Naive thymus-derived CD8-positive, alpha-beta T cell (primary cell): Measurements from ENCODE around the gene RNU2-63P. TPM values are rescaled to one million over a fixed set of nuclear protein-coding genes. Genes with fewer than 3 reads are reported as not detected.
"Not testable (repeated sequence)": the region's sequence is repeated elsewhere in the genome, so short reads cannot be mapped to it uniquely, and the experiment has no call there.

ENCODE experiments used
- ATAC-seq, 2 donors: fragments of 150-1000 bp; cut with Tn5 transposase in 1 of 2; sonication (Bioruptor Pico), chemical (Tn5 transposase) in 1 of 2; 1 replicate in 1 of 2; 2 replicates in 1 of 2; pipeline ENCODE4 v1.10.0; 2021; ENCODE audit warnings: mild to moderate bottlenecking in 2 of 2, moderate library complexity in 2 of 2
- POLR2A ChIA-PET: fragments of 350-600 bp; sonication (Branson Sonifier 250); formaldehyde crosslinking; loops from one replicate; lab custom pipeline; 2021; ENCODE audit warnings: antibody characterized with exemption; lab: Charles Lee
- DNase-seq, 10 donors: peaks; one replicate each; pipeline versions ENCODE4 v3.0.0 to v3.0.0-alpha.2; 2020 to 2022
- H3K27ac Mint-ChIP-seq, 10 donors: one replicate each; pipeline ENCODE4 v1.8.0; 2020 to 2022; ENCODE audit warnings: mild to moderate bottlenecking in 10 of 10, mixed read lengths in 10 of 10, moderate library complexity in 4 of 10, inconsistent platforms in 1 of 10
- H3K27me3 Mint-ChIP-seq, 5 donors: one replicate each; pipeline ENCODE4 v1.8.0; 2021 to 2022; ENCODE audit warnings: mixed read lengths in 5 of 5
- H3K36me3 Mint-ChIP-seq, 3 donors: one replicate each; pipeline ENCODE4 v1.8.0; 2020 to 2022; ENCODE audit warnings: mixed read lengths in 3 of 3, mild to moderate bottlenecking in 2 of 3, inconsistent platforms in 1 of 3
- H3K4me1 Mint-ChIP-seq, 4 donors: one replicate each; pipeline ENCODE4 v1.8.0; 2021 to 2022; ENCODE audit warnings: mixed read lengths in 4 of 4
- H3K4me3 Mint-ChIP-seq, 10 donors: one replicate each; pipeline ENCODE4 v1.8.0; 2020 to 2022; ENCODE audit warnings: mild to moderate bottlenecking in 10 of 10, mixed read lengths in 10 of 10, moderate library complexity in 6 of 10, inconsistent platforms in 1 of 10
- H3K9me3 Mint-ChIP-seq, 9 donors: one replicate each; pipeline ENCODE4 v1.8.0; 2020 to 2022; ENCODE audit warnings: mixed read lengths in 9 of 9, mild to moderate bottlenecking in 3 of 9, inconsistent platforms in 1 of 9, moderate library complexity in 1 of 9
- polyA plus RNA-seq, 3 donors: library from polyadenylated mRNA; unstranded; fragments of 300-500 nt; fragmentation: Illumina TruSeq; gene quantifications; one replicate each; pipeline ENCODE4 v1.2.3, GENCODE V29; 2021
- total RNA-seq, 8 experiments: library from RNA in 2 of 8; stranded (reverse) in 2 of 8; gene quantifications; one replicate each; pipeline ENCODE4 v1.2.3 and lab custom pipeline; 2021 to 2026

RNU2-63P gene
- total and polyA plus RNA-seq, 5 experiments from 2014 or later = 3.5 to 8.5 (median 3.7) TPM; not detected in 2

DNA sequence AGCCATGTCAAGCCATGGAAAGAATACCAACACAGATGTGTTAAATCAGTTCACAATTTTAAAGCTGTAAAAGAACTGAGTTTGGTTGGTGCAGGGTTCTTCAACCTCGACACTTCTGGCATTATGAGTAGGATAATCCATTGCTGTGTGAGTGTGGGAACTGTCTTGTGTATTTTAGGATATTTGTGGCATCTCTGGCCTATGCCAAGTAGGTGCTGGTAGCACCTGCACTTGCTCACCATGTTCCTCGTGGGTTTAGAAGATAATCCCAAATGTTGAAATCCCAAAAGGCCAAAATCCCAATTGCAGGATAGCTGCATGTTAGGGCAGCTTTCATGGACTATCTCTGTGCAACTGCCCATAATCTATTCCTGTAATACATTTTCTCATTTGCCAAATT is 35.4 kb upstream of the RNU2-63P start:
- H3K27me3 Mint-ChIP-seq = no peaks in the 10 kb centered on the region
- H3K4me1 Mint-ChIP-seq = peaks cover 28 to 62% (median 47%) of the 10 kb centered on the region in 4 donors
- POLR2A ChIA-PET = no interaction called here
- no peaks in the 10 kb centered on the region for H3K9me3 Mint-ChIP-seq
- ATAC-seq (no peak), DNase-seq (no peak)
- H3K27ac Mint-ChIP-seq = peak overlapping the region in 6 of 10 donors; percentile 24 to 100 (median 32)
- H3K36me3 Mint-ChIP-seq = peaks cover 0 to 13% (median 5%) of the 10 kb centered on the region in 3 donors
- H3K4me3 Mint-ChIP-seq = no peak overlapping the region

DNA sequence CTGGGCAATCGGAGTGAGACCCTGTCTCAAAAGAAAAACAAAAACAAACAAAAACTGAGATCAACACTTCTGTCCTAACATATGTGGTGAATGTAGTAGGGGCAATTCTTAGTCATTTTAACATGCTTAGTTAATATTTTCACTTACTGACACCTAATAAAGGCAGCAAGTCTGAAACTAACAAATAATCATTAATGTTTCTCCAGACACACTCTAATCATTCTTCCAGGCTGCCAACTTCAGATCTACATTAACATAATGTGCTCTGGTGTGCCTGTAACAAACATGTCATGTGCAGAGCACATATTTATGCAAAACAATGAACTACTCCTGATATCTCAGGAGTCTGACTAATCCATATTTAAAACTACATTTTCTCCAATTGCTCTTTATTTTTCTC is 33.3 kb upstream of the RNU2-63P start:
- no peaks in the 10 kb centered on the region for H3K9me3 Mint-ChIP-seq
- no peaks in the 10 kb centered on the region for H3K27me3 Mint-ChIP-seq
- POLR2A ChIA-PET = no interaction called here
- no peak for ATAC-seq
- H3K36me3 Mint-ChIP-seq = peaks cover 0 to 13% (median 5%) of the 10 kb centered on the region in 3 donors
- H3K4me3 Mint-ChIP-seq = no peak overlapping the region
- no peak for DNase-seq
- H3K4me1 Mint-ChIP-seq = peaks cover 19 to 60% (median 39%) of the 10 kb centered on the region in 4 donors
- peak overlapping the region in 3 of 10 donors; percentile 16 to 61 (median 33) for H3K27ac Mint-ChIP-seq

DNA sequence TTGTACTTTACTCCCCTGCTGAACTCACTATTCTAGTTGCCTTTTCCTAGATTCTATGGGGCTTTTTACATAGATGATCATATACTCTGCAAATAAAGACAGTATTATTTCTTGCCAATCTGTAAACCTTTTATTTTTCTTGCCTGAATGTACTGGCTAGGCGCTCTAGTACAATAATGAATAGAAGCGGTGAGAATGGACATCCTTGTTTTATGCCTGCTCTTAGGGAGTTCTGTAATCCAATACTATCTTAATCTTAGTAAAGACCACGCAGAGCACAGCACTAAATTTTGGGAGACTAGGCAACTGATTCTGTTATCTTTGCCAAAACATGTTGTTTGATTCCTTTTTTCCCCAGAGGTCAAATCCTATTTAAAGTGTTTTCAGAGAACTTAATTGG is 32.2 kb upstream of the RNU2-63P start:
- H3K4me3 Mint-ChIP-seq = no peak overlapping the region
- peak overlapping the region in 2 of 10 donors; percentile 22 to 33 for H3K27ac Mint-ChIP-seq
- no peak for DNase-seq
- no peaks in the 10 kb centered on the region for H3K27me3 Mint-ChIP-seq
- H3K36me3 Mint-ChIP-seq = peaks cover 0 to 16% (median 5%) of the 10 kb centered on the region in 3 donors
- ATAC-seq = no peak
- no peaks in the 10 kb centered on the region for H3K9me3 Mint-ChIP-seq
- peaks cover 13 to 54% (median 32%) of the 10 kb centered on the region in 4 donors for H3K4me1 Mint-ChIP-seq
- POLR2A ChIA-PET = no interaction called here

DNA sequence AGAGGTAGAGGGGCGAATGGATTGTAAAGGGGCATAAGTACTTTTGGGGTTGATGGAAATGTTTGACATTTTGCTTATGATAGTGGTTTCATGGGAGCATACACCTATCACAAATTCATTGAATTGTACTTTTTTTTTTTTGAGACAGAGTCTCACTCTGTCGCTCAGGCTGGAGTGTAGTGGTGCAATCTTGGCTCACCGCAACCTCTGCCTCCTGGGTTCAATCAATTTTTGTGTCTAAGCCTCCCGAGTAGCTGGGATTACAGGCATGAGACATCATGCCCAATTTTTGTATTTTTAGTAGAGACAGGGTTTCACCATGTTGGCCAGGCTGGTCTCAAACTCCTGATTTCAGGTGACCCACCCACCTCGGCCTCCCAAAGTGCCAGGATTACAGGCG is 29.2 kb upstream of the RNU2-63P start:
- ATAC-seq, DNase-seq, H3K9me3 Mint-ChIP-seq, H3K4me3 Mint-ChIP-seq, POLR2A ChIA-PET, H3K36me3 Mint-ChIP-seq, H3K27me3 Mint-ChIP-seq: not testable (repeated sequence)
- peak overlapping the region in 5 of 10 donors; percentile 4 to 53 (median 37) for H3K27ac Mint-ChIP-seq
- peaks cover 14 to 53% (median 34%) of the 10 kb centered on the region in 4 donors for H3K4me1 Mint-ChIP-seq

DNA sequence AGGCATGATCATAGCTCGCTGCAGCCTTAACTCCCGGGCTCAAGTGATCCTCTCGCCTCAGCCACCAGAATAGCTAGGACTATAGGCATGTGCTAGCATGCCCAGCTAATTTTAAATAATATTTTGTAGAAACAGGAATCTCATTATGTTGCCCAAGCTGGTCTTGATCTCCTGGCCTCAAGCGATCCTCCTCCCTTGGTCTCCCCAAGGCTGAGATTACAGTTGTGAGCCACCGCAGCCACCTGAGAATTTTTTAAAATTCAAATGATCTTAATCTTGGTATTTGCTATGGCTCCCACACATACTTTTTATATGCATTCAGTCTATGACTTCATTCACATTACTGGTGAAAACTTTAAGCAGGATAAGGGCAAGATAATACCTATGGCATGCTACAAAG is 26.1 kb upstream of the RNU2-63P start:
- ATAC-seq (no peak), DNase-seq (no peak)
- H3K4me3 Mint-ChIP-seq = no peak overlapping the region
- H3K9me3 Mint-ChIP-seq = no peaks in the 10 kb centered on the region
- POLR2A ChIA-PET = no interaction called here
- no peaks in the 10 kb centered on the region for H3K27me3 Mint-ChIP-seq
- peaks cover 15 to 52% (median 41%) of the 10 kb centered on the region in 4 donors for H3K4me1 Mint-ChIP-seq
- H3K36me3 Mint-ChIP-seq = peaks cover 0 to 7% (median 3%) of the 10 kb centered on the region in 3 donors
- peak overlapping the region in 3 of 10 donors; percentile 11 to 55 (median 32) for H3K27ac Mint-ChIP-seq

DNA sequence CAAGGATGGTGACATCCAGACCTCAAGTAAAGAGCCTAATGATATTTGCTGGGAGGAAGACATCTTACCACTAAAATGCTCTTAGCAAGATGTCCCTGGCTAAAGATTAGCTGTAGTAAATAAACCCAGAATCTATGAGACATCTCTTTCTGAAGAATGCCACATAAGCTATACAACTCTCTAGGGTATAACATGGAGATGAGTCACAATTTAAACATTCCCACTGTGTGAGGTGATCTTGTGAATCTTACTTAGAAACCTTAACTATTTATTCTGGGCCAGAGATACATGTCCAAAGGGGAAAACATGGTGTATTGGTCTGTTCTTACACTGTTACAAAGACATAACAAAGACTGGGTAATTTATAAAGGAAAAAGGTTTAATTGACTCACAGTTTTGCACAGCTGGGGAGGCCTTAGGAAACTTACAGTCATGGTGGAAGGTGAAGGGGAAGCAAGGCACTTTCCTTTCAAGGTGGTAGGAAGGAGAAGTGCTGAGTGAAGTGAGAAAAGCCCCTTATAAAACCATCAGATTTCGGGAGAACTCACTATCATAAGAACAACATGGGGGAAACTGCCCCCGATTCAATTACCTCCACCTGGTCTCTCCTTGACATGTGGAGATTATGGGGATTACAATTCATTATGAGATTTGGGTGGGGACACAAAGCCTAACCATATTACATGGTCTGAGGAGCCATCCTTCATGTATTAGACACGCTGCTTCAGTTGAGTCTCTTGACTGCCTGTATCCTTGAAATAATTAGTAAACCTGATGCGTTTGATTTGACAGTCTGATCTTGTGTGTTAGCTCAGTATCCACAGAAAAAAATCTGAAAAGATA is 22.1 kb upstream of the RNU2-63P start:
- no peak for ATAC-seq
- Mint-ChIP-seq H3K4me3 (no peak overlapping the region), H3K9me3 (no peaks in the 10 kb centered on the region), H3K4me1 (peaks cover 15 to 54% (median 39%) of the 10 kb centered on the region in 4 donors), H3K27ac (peak overlapping the region in 1 of 10 donors; percentile 1), H3K27me3 (no peaks in the 10 kb centered on the region), H3K36me3 (peaks cover 0 to 30% (median 16%) of the 10 kb centered on the region in 3 donors)
- no peak for DNase-seq
- POLR2A ChIA-PET = no interaction called here

DNA sequence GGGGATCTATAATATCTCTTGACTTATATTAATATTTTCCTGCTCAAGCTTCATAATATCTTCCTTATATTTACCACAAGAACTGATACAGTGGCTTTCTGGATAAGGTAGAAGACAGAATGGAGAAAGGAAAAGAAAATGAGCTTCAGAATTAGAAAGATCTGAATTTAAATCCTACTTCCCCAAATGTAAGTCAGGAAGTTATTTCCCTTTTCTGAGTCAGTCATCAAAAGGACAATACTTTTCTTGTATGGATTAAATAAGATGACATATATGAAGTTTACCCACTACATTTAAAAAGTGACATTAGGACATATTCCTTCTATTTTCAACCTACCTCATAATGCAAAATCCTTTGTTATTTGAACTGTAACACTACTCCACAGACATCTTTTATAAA is 20.3 kb upstream of the RNU2-63P start:
- peaks cover 12 to 40% (median 33%) of the 10 kb centered on the region in 4 donors for H3K4me1 Mint-ChIP-seq
- no peak overlapping the region for H3K4me3 Mint-ChIP-seq
- POLR2A ChIA-PET = interaction anchor here (1.4 kb wide), 1 partner anchor 20 kb away, joined by 3 read pairs; the partner anchor contains the start of gene RNU2-63P
- ATAC-seq (no peak), DNase-seq (no peak)
- H3K27ac Mint-ChIP-seq = peak overlapping the region in 1 of 10 donors; percentile 27
- peaks cover 0 to 43% (median 24%) of the 10 kb centered on the region in 3 donors for H3K36me3 Mint-ChIP-seq
- H3K27me3 Mint-ChIP-seq = no peaks in the 10 kb centered on the region
- no peaks in the 10 kb centered on the region for H3K9me3 Mint-ChIP-seq

DNA sequence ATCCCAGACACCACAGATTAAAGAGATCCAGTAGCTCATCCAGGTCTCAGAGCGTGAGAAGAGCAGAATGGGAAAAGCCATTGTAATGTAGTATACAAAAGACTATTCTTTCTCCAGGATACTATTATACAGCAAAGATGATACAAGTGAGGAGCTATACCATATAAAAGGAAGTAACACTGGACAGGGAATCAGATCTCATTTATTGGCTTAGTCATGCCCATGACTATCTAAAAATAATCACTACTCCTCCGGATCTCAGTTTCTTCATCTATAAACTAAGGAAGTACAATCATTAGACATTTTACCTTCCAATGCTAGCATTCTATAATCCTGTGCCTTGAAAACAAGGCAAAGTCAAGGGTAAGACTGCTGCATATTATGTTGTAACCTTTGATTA is 19.8 kb upstream of the RNU2-63P start:
- H3K9me3 Mint-ChIP-seq = no peaks in the 10 kb centered on the region
- DNase-seq (no peak), ATAC-seq (no peak)
- POLR2A ChIA-PET = interaction anchor here (1.4 kb wide), 1 partner anchor 20 kb away, joined by 3 read pairs; the partner anchor contains the start of gene RNU2-63P
- peaks cover 0 to 45% (median 24%) of the 10 kb centered on the region in 3 donors for H3K36me3 Mint-ChIP-seq
- no peak overlapping the region for H3K4me3 Mint-ChIP-seq
- H3K27ac Mint-ChIP-seq = peak overlapping the region in 2 of 10 donors; percentile 27 to 61
- H3K27me3 Mint-ChIP-seq = no peaks in the 10 kb centered on the region
- peaks cover 12 to 36% (median 30%) of the 10 kb centered on the region in 4 donors for H3K4me1 Mint-ChIP-seq

DNA sequence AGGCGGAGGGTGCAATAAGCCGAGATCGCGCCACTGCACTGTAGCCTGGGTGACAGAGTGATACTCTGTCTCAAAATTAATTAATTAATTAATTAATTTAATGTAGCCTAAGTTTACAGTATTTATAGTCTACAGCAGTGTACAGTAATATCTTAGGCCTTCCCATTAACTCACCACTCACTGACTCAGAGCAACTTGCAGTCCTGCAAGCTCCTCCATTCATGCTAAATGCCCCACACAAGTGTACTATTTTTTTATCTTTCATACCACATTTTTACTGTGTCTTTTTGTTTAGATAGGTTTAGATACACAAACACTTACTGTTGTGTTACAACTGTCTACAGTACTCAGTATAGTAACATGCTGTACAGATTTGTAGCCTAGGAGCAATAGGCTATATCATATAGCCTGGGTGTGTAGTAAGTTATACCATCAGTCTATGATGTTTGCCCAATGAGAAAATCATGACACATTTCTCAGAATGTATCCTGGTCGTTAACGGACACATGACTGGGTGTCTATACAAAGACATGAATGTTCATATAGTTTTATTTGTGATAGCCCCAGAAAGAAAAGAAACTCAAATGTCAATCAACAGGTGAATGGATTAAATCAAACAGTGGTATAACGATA is 15.8 kb upstream of the RNU2-63P start:
- ATAC-seq (no peak), DNase-seq (no peak)
- POLR2A ChIA-PET = no interaction called here
- Mint-ChIP-seq H3K4me3 (no peak overlapping the region), H3K4me1 (peaks cover 4 to 36% (median 19%) of the 10 kb centered on the region in 4 donors), H3K36me3 (peaks cover 8 to 73% (median 40%) of the 10 kb centered on the region in 3 donors), H3K9me3 (no peaks in the 10 kb centered on the region), H3K27me3 (no peaks in the 10 kb centered on the region), H3K27ac (no peak overlapping the region)

DNA sequence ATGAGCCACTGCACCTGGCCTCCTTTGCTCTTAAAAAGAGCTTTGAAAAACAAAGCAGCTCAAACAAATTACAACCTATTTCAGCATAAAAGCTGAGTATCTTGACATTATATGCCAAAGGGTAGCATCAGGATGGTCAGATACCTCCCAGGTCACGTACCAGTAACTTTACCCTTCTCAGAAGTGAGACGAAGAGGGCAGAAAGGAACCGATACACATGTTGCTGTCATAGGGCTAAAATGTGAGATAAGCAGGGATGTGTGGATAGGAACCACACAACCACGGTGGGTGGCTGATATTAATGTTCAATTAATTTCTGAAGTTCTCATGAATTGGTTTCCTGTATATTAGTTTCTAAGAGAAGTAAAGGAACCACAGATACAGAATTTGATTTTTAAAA is 12.6 kb upstream of the RNU2-63P start:
- no peak for DNase-seq
- POLR2A ChIA-PET = no interaction called here
- Mint-ChIP-seq H3K4me1 (peaks cover 2 to 19% (median 11%) of the 10 kb centered on the region in 4 donors), H3K4me3 (no peak overlapping the region), H3K36me3 (peaks cover 12 to 64% (median 32%) of the 10 kb centered on the region in 3 donors), H3K9me3 (no peaks in the 10 kb centered on the region), H3K27ac (no peak overlapping the region), H3K27me3 (no peaks in the 10 kb centered on the region)
- ATAC-seq = no peak

DNA sequence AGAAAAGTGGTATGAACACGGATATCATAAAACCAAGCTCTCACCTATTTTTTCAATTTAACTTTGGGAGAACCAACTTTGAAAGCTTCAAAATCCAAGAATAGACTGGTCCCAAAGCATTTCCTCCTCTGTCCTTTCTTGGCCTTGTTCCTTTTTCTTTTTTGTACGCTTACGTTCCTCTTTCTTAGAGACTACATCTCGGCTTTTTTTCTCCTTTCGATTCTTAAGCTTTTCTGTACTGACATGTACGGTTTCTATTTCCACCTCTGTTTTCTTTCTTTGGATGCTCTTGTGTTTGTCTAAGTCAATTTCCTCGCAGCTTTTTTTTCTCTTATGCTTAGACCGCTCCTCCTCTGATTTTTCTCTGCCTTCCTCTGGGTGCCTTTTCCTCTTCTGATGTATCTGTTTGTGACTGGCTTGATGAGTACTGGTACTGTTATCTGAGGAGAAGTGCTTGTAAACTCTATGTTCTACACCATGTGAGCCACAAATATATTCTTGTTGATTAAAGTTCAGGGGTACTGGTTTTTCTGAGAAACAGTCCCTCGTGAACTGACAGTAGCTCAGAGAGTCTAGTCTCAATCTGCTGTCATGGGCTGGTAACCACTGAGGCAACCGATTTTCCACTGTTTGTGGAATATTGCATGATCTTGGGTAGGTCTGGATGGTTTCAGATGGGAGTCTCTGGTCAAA is 11.5 kb upstream of the RNU2-63P start:
- DNase-seq (no peak), ATAC-seq (no peak)
- POLR2A ChIA-PET = no interaction called here
- peaks cover 2 to 19% (median 11%) of the 10 kb centered on the region in 4 donors for H3K4me1 Mint-ChIP-seq
- peak overlapping the region in 7 of 10 donors; percentile 13 to 87 (median 32) for H3K27ac Mint-ChIP-seq
- no peaks in the 10 kb centered on the region for H3K27me3 Mint-ChIP-seq
- H3K4me3 Mint-ChIP-seq = peak overlapping the region in 3 of 10 donors; percentile 27 to 60 (median 34)
- H3K36me3 Mint-ChIP-seq = peaks cover 12 to 53% (median 27%) of the 10 kb centered on the region in 3 donors
- no peaks in the 10 kb centered on the region for H3K9me3 Mint-ChIP-seq

DNA sequence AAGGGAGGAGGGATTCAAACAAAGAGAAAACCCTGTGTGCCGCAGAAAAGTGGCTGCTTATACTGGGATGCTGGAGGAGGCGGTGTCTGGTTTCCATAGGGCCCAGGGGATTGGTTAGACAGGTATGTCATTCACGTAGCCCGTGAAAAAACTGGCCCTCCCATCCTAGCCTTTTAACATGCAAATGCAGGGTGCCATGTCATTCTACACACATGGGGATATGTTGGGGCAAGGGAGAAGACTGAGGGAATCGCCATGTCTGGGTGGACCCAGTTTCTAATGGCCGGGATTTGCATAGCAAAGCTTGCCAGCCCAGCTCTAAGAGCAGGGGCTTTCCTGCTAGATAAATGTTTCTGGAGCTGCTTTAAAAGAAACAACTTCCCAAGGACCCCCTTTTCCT is 8.2 kb upstream of the RNU2-63P start:
- H3K4me1 Mint-ChIP-seq = peaks cover 2 to 19% (median 9%) of the 10 kb centered on the region in 4 donors
- H3K27ac Mint-ChIP-seq = no peak overlapping the region
- H3K27me3 Mint-ChIP-seq = no peaks in the 10 kb centered on the region
- peaks cover 12 to 34% (median 22%) of the 10 kb centered on the region in 3 donors for H3K36me3 Mint-ChIP-seq
- DNase-seq (no peak), ATAC-seq (no peak)
- POLR2A ChIA-PET = no interaction called here
- H3K4me3 Mint-ChIP-seq = no peak overlapping the region
- H3K9me3 Mint-ChIP-seq = no peaks in the 10 kb centered on the region
